Fibroblast of gingiva (primary cell): ENCODE measurements around the gene HOXA11.

Experiments used
- DNase-seq: peaks from one replicate; pipeline ENCODE4 v3.0.0-alpha.2; 2011; ENCODE audit warnings: low read depth

Gene HOXA11

DNA sequence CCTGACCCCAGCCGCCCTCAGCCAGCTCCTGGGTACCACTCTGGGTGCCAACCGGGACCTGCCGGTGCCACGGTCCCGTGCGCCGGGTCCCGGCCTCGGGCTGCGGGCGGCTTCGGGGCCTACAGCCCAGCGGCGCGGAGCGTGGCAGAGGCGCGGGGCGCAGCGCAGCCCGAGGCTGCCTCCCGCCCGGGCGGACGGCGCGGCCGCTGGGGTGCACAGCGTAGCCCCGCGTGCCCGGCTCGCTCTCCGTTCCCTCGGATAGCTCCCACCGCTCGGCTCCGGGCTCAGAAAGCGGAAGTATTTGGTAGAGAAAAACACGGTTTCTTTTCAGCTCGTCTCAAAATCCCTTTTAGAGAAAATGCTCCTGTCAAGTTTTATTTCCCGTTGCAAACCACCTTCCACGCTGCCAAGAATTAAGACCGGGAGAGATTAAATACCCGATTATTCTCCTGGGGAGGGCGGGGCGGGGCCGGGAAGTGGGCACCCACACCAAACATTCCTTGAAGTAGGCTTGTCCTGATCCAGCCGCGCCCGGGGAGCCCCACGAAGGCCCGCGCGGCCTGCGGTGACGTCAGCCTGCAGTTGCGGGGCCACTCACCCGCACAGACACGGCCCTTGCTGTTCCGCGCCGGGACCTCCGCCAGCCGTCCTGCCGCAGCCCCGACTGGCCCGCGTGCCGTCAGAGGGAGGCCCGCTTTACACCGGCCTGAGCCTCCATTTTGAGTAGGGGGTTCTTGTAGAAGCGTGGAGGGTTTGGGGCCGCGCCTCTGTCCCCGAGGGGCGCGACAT lies 7.7 kb upstream of the HOXA11 start:
- DNase-seq: no peak

DNA sequence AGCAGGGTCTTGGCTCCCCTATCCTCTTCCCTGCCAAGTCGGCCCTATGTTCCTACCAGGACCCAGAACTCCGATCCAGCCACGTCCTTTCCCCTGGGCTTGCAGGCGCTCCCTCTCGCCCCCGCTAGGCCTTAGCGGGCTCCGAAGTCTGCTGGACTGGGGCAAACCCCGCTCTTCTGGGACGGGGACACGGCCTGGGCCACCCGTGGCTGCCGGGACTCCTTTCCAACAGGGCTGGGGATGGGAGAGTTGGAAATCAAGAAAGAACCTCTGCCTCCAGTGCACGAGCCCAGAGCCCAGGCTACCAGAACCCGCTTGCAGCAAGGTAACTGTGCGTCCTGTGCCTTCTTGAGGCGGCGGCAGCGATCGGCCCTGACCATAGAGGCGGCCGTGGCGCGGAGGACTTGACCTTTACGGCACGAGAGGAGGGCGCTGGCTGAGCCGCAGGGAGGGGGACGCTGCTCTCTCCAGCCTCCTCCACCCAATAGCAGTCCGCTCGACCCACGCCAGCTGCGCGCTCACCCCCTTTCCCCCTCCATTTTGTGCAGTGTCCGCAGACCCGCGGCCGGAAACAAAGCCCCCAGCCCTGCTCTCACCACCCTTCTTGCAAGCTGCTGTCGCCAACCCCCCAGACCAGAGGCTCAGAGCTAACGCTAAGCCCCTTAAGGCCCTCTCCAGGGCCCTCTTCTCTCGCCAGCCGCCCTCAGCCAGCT lies 7.0 kb upstream of the HOXA11 start:
- DNase-seq: no peak

DNA sequence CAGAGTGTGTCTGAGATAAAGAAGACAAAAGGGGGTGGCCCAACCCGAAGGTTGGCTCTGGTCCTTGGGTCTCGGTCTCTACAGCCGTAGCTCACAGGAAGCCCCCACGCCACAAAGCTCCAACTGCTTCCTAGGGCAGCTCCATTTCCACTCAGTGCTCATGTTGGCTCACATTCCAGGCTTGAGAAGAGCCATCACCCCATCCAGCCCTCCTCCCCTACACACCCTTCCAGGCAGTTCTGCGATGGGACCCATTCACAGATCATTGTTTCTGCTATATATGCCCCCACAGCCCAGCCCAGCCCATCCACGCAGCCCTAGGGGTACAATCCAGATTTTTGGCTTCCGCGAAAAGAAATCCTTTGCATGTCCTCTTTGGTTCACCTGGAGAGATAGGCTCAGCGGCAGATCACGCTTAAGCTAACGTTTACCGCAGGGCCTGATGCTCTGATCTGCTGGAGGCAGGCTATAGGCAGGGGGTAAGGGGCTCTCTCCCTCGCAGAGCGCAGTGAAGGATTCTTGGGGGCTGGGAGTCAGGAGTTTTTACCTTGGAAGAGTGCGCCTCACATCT lies 6.2 kb upstream of the HOXA11 start:
- DNase-seq: no peak

DNA sequence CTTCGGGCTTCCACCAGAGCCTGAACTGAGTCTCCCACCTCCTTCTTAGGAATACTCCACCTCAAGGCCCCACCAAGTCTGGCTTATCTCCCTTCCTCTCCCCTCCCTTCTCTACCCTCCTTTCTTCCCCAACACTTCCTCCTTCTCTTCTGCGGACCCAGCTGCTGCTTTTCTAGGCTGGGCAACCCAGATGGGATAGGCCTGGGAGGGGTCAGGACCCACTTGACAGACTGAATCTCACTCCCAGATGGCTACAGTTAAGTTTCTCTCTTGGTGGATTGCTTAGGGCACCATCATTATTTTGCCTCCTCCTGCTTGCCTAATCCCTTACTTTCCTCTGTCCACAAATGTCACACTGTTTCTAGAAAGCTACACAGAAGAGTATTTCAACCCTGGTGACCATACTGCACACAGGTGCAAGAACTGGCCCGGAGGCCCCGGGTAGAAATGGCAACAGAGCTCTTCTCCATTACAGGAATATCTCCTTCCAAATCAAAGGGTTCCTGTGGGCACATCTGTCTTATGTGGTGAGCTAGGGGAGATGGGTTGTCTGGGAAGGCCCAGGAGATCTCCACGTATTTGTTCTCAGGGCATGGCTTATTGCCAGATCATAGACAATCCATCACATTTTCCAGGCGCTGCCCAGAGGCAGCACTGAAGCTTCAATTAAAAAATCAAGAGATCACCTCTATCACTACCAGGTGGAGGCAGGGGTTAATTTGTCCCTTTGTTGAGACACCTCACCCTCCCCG lies 5.1 kb upstream of the HOXA11 start:
- DNase-seq: no peak

DNA sequence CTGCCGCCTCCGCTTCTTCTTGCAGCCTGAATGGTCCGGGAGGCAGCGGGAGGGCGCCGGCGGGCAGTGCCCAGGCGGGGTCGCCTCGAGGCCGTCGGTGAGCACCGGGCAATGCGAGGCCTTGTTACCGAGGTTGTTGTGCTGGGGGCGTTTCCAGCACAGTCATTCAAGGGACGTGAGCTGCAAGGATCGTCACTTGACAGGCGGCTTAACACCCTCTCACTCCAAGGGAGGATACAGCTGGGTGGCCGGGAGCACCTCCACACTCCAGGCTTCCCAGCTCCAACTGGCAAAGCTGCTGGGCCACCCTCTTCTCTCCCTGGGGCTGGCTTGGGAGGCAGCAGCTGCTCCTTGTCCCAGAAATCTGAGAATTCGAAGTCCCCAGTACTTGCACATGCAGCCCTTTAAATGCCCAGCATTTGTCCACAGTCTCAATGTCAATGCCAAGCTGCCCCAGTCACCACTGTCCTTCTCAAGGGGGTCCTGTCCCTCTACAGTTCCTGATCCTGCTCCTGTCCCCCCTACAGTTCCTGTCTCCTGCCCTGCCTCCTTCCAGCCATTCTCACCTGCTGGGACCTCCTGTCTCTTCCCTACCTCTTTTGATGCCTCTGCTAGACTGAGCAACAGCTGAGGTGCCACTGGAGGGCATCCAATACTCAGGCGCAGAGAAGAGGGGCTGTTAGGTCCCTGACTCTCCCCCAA lies 4.4 kb upstream of the HOXA11 start:
- DNase-seq: no peak

DNA sequence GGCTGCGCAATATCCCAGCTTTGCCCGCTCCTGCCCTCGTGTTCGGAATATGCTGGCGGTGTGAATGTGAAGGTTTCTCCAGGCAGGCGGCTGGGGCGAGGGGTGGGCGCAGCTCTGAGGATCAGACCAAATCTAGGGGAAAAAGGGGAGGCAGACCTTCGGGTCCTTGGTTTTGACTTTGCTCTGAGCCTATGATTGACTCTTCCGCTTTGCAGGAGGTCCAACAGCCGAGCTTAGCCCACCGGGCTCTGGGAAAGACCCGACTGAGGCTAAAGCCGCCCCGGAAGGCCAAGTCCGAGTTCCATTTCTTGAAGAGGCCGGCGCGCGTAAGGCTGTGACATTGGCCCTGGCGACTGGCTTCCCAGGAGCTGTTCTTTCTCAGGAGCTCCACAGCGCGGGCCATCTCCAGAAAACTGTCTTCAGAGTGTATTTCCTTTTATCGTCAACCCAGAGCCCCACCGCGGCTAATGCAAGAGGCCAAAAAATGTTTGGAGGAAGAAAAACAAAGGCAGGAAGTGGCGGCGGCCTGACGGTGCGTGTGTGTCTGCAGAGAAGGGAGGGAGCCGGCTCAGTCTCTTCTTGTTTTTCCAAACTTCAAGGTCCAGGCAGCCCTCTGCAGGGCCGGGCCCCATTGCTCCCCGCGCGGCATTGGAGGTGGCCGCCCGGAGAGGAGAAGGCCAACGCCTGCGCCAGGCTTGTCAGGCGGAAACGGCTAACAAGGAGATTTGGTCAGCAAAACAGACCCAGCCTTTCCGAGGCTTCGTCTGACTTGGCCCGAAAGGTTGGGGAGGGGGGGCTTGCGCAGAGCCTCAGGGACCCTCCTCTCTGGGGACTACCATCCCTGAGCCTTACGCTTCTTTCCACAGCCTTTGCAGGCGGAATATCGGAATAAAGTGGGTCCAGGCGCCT lies 3.6 kb upstream of the HOXA11 start:
- no peak for DNase-seq

DNA sequence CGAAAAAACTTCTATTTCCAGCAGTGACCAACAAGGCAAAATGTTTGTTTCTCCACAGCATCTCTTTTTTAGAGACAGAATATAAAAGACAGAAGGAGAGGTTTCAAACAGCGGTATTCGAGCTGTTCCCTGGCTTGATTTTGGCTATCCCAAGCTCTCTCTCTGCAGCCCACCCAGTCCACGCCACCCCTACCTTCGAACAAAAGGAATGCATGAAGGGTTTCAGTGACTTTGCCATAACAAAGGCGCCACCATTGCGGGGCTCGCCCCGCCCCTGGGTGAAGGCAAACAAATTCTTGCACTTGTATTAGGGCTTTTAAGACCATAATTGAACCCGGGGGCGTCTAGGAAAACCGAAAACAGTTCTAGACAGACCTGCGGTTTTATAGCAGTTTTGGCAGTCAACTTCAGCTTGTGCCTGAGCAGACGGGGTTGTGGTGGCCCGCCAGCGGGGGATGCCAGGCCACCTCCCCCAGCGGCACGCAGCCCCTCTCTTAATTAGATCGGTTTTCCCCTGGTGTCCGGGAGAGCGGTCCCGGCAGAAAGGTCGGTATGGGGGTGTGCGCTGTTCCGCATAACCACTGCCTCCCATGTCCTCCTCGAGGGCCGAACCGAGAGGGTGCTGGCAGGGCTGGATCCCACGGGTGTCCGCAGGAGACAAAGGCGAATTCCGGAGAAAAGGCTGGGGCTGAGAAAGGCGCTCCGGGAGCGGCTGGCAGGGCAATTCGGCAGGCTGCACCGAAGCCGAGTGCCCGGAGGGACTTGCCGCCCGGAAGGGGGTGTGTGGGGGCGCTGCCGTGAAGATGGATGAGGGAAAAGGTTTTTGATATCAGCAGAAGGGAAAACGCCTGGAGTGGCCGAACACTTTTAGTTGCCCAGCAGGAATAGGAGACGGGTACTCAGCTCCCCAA lies 2.7 kb upstream of the HOXA11 start:
- no peak for DNase-seq

DNA sequence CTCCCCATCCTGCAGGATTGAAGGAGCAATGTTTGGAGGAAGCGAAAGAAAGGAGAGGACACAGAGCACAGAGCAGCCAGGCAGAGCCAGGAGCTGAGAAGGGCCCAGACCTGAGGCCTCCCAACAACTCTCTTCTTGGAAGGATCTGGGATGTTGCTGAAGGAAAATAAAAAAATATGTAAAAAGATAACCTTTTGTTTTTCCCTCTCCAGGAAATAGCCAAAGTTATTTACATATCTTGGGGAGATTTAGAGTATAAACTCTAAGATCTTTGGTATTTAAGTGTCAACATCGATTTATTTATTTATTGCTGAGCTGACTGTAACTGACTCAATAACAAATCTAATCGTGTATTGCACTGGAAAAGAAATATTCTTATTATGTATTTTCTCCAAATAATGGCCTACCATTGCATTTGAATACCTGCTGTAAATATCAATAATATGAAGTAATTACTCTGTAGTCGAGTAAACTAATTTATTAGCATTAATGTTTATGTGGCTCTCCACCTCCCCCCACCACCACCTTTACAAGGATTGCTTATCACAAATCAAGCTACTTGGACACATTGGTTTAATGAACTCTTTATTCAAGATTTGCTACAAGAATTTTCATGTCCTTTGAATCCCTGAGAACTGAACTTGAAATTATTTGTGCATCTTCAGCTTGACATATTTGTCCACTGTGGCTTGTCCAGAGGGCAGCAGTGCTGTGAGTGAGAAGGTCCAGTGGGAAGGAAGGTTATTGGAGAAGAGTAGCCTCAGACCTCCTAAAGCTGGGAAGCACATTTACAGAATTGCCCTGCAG lies 1.8 kb upstream of the HOXA11 start:
- no peak for DNase-seq

DNA sequence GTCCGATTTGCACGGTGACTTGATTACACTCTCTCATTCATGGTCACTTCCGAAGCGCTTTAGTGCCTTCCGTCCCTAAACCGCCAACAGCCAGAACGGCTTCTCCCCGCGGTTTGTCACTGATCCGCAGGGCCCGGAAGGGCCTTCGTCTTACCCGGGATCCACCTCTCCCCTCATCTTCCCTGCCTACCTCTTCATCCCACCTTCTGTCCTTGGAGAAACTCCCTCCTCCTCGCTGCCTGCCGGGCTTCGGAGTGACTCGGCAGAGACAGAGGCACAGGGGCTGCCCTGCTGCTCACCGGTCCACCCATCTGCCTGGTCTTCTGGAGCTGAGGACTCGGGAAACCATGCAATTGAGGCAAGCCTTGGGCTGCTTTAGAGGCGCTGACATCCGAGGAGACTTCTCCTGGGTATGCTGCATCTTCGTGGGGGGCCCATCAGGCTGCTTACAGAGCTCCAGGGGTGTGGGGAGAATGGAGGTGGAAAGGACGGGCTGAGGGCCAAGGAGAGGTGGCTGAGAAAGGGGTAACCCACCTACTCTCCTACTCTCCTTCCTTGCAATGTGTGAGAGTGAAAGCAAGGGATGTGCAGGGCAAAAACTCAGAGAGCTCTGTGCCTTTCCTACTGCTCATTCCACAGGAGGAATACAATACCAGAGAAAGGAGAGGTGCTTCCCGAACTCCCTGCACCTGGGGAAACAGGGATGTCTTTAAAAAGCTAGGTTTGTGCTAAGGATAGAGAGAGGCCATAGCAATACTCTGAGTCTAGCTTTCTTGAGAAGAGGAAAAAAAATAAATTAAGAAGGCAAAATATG lies 1.0 kb upstream of the HOXA11 start:
- no peak for DNase-seq

DNA sequence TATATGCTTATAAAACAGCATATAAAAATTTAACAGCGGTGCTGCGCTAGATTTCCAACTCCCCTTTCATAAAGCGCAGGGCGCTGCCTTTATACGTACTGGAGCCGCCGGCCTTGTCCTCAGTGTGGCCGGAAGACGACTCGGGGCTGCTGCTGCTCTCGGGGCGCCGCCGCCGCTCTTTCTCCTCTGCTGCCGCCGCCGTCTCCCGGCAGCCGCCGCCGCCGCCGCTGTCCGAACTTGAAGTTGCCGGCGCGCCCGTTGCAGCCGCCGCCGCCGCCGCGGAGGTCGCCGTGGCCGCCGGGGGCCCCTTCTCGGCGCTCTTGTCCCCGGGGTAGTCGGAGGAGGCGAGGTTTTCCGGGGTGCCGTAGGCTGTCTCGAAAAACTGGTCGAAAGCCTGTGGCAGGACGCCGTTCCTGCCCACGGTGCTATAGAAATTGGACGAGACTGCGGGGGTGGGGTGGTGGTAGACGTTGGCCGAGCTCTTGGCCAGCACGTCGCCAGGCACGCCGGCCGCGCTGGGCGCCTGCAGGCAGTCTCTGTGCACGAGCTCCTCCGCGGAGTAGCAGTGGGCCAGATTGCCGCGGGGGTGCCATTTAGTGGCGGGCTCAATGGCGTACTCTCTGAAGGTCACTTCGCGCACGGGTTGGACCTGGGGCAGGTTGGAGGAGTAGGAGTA lies 557 bp downstream of the HOXA11 start:
- peak; percentile 10 for DNase-seq

DNA sequence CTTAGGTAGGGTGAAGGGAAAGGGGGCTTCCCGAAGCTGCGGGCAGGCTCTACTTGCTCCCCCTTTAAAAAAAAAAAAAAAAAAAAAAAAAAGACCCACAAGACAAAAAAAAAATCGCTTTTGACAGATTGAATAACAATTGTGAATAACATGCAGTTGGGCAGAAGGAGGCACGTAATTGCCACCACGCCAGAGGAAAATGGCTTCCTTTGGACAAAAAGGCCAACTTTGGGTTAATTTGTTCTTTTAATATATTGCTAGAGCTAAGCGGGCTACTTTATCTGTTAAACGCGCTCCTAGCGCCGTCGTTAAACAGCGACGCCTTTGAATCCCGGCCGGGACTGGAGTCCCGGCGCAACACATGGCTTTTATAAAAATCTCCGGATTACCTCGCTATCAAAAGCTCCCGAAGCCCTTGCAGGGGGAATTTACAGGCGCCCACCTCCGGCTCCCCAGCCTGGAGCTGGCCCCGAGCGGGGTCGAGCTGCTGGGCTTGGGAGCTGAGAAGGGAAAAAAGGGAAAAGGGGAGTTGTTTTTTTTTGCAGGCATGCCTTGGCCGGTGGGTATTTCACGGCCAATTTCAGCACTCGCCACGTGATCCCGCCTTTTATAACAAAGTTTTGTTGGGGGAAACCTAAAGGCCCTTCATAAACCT lies 1.2 kb downstream of the HOXA11 start:
- no peak for DNase-seq

DNA sequence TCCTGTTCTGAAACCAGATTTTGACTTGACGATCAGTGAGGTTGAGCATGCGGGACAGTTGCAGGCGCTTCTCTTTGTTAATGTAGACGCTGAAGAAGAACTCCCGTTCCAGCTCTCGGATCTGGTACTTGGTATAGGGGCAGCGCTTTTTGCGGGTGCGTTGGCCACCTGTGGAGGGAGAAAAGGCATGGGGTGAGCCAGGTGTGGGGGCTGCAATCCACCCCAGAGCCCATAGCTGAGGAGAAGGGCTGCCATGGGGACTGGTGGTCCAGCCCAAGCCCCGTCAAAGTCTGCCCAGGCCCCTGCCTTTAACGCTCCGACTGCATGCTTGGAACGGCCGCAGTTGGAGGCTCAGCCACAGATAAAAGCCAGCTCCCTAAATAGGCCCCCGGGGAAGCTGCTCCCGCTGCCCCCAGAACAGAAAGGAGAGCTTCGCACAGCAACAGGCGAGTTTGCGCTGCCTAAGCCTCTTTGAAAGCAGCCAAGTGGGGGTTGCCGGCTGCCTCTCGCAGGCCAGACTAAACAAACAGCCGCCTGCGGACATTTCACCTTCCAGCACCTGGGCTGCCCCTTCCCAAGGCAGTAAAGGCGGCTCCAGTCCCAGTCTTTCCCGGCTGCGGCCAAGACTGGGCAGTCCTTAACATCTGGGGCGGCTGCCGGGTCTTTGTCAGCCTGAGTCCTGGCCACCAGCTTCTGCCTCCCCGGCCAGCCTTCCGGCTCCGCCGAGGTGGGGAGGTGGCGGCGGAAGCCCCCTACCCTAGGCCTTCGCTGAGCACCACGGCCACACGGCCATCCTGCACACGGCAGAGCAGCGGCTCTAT lies 2.0 kb downstream of the HOXA11 start:
- no peak for DNase-seq

DNA sequence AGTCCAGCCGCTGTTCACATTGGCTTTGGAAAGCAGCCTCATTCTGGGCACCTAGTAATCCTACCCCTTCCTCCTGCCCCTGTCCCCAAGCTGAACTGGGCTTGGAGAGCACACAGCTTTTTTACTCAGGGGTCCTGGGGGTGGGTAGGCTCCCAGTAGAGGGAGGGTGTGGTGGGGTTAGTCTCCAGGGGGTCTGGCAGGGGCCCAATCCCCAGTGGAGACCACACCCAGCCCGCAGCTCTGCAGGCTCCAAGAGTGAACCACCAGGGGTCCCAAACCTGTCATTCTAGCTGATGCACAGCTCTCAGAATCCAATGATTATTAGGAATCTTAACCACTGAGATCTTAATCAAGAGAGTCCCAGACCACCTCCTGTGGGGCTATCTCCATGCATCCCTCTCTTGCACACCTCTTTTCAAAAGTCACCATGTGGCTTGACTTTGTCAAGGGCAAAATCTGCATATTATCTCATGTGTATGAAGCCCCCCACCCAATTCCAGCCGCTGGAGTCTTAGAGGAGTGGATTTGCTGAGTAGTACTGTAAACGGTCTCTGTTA lies 2.7 kb downstream of the HOXA11 start:
- DNase-seq: no peak

DNA sequence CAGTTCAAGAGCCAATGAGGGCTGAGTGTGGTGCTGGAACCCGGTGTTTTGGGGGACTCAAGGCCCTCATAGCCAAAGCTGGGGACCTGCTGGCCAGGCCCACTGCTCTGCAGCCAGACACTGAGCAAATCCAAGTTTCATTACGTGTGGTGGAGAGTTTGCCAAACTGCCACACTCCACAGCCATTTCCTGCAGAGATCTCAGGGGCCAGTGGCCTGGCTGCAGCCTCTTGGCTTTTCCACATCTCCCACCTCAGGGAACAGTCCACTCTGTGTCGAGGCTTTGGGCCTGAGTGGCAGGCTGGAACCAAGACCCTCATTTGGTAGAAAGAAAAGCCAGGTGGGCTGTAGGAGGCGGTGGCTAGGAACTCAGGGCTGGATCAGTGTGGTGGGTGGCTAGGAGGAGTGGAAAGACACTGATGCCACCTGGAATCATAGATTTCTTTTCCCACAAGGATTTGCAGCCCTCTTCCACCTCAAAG lies 3.2 kb downstream of the HOXA11 start:
- DNase-seq: no peak
